M059J (cell line): ENCODE measurements around the gene CCNG2. TPM values are rescaled to one million over a fixed set of nuclear protein-coding genes. Genes with fewer than 3 reads are reported as not detected.
"Not testable (repeated sequence)": the region's sequence is repeated elsewhere in the genome, so short reads cannot be mapped to it uniquely, and the experiment has no call there.

Experiments
- DNase-seq: peaks from one replicate; pipeline ENCODE4 v3.0.0-alpha.2; 2012; ENCODE audit warnings: low read depth
- total RNA-seq: library from RNA; depleted of rRNA; stranded (reverse); fragments of >200 nt; shearing (Covaris generic); gene quantifications from 2 replicates; pipeline ENCODE4 v1.2.3, GENCODE V29; 2014; rRNA removed

CCNG2 gene, protein sequence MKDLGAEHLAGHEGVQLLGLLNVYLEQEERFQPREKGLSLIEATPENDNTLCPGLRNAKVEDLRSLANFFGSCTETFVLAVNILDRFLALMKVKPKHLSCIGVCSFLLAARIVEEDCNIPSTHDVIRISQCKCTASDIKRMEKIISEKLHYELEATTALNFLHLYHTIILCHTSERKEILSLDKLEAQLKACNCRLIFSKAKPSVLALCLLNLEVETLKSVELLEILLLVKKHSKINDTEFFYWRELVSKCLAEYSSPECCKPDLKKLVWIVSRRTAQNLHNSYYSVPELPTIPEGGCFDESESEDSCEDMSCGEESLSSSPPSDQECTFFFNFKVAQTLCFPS
- 8.5 and 18.4 TPM in 2 replicates for total RNA-seq

DNA sequence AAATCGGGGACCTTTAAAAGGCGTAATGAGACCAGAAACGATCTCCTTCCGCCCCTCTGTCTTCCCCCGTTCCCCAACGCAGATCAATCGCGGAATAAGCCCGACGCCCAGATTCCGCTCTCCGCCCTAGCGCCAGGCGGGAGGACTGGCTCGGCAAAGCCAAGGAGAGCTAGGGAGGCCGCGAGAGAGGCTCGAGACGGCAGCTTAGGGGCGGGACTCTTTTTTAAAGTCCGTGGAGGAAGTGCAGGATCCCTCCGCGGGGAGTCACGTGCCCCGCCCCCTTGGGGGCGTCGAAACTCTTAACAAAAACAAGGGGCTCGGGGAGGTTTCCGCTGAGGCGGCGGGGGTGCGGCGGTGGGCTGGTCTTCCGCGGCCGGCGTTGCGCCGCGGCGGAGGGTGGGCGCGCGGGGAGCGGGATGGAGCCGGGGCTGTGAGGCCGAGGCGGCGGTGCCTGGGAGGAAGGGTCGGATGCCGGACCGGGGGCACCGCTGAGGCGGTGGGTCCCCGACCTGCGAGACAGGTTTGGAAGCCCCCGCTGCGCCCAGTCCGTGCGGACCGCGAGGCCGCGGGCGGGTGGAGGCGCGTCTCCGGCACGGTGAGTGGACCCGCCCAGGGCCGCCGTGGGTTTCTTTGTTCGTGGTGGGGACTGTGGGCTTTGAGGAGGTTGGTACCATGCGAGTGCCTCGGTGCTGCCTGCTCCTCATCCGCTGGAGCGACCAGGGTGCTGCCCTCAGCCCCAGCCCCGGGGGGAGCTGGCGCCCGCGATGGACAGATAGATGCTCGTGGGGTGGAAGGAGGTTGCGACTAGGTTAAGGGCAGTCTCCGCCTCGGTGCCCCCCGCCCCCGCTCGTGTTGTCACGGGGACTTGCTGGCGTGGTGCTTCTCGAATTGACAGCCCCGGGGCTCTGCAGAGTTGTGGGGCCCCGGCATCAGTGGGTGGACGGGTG, at the start of gene CCNG2:
Gene CCNG2, plus strand, starts transcription at position 296 of the 947 bp plus-strand sequence. CDS start 1,326 bp downstream, outside the sequence.
- no peak for DNase-seq

DNA sequence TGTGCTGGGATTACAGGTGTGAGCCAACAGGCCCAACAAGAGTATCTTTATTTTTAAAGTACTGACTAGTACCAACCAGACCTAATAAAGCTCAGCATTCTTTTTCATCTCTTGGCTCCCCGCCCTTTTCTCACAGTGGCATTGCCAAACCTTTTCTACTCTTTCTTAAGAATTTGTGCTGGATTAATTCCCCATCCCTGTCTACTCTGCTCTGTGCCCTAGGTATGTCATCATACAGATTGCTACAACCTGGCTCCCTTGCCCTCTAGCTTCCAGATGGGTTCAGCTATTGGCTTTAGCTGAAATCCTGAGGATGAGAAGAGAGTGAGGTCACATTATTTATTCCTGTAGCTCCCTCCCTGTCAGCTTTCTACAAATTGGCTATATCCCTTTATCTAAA, 46.3 kb upstream of the CCNG2 start:
- no peak for DNase-seq

DNA sequence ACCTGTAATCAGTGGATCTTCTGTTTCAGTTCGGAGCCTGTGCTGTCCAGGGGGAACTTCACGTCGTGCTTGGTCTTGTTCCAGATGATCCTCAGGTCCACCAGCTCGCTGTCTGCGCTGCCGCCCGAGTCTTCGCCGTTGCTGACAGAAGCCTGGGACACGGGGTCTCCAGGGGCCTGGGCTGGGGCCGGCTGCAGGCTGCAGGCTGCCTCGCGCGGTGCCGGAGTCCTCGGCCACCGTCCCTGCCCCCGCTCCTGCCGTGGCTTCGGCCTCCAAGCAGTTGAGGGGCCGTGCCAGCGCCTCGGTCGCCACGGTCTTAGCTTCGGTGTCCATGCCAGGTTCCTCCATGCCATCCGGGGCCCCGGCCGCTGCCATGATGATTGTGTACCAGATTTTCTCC, 43.9 kb upstream of the CCNG2 start:
- no peak for DNase-seq

DNA sequence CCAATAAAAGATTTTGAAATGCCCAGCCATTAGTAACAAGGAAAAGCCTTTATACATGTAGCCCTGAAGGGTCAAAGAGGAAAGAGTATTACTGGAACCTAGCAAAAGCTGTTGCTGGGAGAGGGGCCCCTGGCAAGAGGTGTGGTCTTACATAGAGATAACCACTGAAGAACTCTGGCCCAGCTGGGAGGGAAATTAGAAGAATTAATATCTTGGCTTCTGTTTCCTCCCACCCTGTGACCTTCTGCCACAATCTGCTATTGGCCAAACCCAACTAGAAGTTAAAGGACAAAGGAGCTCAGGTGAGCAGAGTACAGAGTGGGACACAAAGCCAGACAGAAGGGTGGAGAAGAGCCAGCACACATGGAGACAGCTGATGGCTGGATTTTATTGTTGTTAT, 39.3 kb upstream of the CCNG2 start:
- no peak for DNase-seq

DNA sequence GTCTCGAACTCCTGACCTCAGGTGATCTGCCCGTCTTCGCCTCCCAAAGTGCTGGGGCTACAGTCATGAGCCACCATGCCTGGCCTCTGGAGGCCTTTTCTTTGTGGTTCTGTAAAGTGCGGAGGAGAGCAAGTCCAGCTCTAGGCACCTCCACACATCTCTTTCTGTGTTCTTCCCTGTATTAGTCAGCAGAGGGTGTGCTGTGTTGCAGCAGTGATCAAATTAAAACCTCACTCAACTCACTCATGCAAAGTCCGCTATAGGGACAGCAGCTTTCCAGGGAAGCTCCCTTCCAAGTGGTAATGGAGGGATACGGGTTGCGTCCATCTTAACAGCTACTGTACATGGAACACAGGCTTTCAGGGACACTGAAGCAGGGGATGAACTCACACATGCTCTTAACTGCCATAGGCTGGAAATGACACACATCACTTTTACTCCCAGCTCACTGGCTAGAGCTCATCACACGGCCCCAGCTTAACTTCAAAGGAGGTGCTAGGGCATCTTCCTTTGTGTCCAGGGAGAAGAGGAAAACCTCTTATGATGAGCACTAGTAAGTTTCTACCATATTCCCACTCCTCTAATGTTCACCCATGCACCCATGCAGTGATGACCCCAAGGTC, 36.0 kb upstream of the CCNG2 start:
- DNase-seq, result no peak

DNA sequence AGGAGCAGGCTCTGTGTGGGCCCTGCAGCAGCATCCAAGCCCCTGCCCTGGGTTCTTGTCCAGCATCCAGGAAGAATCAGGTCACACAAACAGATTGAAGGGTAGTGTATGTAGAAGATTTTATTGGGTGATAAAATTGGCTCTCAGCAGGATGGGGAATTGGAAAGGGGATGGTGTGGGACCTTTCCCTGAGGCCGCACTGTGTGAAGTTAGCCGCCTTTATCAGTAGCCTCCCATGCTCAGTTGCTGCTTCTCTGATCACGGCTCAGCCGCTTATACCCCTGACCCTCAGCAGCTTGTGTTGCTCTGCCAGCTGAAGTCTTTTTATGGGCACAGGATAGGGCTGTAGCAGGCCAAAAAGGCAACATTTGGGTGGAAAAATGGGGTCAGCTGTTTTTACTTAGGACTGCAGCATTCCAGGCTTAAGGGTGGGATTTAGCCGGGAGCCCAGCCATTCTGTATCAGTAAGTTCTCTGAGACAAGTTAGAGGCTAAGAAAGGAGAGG, 35.2 kb upstream of the CCNG2 start:
- no peak for DNase-seq

DNA sequence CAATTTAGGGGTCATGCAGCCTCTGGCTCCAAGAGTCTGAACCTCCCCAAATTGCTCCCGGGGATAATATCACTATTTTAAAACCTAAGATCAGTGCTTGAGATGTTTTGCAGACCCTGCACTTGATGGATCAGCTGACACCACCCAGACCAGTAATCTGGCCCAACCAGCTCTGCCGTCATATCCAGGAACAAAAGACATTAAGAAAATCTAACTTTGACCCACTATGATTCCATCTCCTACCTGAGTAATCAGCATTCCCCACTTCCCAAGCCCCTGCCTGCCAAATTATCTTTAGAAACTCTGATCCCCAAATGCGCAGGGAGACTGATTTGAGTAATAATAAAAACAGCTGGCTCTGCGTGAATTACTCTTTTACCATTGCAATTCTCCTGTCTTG, 34.4 kb upstream of the CCNG2 start:
- no peak for DNase-seq

DNA sequence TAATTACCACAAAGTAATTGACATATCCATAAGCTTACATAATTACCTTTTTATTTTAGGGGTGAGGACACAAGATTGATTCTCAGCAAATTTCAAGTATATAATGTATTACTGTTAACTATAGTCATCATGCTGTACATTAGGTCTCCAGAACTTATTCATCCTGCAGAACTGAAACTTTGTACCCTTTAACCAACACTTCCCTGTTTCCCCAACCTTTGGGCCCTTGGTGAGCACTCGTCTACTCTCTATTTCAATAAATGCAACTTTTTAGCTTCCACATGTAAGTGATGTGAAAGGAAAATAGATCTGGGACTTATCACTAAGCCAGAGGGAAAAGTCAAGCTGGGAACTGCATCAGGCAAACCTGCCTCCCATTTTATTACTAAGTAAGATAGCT, 33.6 kb upstream of the CCNG2 start:
- DNase-seq, result no peak

DNA sequence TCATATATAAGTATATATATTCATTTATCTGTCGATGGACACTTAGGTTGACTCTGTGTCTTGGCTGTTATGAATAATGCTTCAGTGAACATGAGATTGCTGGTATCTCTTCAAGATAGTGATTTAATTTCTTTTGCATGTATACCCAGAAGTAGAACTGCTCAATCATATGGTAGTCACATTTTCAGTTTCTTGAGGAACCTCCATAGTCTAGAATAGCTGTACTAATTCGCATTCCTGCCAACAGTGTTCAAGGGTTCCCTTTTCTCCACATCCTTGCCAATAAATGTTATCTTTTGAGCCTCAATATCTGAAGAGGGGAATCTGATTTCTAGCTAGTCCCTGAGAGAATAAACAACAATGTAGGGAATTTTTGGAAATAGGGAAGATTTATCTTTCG, 32.4 kb upstream of the CCNG2 start:
- DNase-seq, result no peak

DNA sequence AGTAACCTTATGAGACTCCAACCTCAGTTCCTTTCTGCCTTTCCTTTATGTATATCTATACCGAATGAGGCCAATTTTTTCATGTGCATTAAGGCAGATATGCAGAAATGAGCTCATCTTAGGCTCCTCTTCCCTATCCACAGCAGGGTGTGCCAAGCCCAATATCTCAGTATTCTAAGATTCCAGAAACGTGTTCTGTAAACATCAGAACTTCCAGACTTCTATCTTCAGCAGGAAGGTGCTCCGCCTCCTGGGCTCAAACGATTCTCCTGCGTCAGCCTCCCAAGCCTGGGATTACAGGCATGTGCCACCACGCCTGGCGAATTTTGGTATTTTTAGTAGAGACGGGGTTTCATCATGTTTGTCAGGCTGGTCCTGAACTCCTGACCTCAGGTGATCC, 31.0 kb upstream of the CCNG2 start:
- no peak for DNase-seq

DNA sequence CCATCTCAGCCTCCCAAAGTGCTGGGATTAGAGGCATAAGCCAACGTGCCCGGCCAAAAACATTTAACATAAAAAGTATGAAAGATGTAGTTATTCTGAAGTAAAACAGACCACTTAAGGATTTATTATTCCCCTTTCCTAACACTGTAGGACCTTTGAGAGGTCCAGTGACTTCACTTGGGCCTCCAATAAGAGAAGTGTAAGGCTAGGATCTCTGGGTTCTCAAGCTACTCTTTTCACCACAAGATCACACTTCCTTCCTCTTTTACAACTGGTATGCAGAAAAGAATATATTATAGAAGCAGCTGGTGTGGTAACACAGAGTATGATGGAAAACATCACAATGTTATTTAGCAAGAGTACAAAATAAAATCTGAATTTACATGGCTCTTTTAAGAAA, 30.2 kb upstream of the CCNG2 start:
- no peak for DNase-seq

DNA sequence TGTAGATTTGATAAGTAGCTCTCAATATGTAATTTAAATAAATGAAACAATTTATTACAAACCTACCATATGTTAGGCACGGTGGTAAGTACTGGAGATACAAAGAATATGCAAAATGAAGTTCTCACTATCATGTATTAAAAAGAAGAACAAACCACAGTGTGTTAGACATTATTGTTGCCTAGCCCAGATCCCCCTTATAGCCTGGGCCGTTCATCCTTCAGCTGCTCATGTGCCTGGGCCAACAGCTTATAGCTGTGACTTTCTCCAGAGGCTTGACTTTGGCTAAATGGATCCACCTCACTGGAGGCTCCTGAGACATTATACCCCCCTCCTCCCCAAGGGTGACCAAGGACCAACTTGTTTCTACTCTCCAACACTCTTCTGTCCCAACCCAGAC, 29.8 kb upstream of the CCNG2 start:
- no peak for DNase-seq

DNA sequence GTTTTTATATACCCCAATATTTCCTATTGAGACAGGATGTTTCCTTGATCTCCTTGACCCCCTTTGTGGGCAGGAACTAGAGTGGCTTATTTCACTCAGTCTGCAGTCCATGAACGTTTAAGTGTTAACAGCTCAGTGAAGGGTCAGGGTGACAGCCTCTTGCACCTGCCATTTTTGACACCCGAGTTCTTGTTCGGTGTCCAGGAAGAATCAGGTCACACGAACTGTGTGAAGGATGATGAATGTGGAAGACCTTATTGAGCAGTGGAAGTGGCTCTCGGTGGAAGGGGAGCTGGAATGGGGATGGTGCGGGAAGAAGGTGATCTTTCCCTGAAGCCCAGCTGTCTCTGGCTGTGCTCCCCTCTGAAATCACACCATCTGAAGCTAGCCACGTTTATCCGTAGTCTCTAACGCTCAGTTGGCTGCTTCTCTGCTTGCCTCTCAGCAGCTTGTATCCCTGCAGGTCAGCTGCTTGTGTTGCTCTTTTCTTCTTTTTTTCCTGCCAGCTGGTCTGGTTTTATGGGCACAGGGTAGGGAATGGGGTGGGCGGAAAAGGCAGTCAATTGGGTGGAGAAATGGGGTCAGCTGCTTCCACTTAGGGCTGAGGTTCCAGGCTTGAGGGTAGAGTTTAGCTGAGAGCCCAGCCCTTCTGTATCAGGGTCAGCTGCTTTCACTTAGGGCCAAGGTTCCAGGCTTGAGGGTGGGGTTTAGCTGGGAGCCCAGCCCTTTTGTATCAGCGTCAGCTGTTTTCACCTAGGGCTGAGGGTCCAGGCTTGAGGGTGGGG, 29.0 kb upstream of the CCNG2 start:
- DNase-seq, result no peak

DNA sequence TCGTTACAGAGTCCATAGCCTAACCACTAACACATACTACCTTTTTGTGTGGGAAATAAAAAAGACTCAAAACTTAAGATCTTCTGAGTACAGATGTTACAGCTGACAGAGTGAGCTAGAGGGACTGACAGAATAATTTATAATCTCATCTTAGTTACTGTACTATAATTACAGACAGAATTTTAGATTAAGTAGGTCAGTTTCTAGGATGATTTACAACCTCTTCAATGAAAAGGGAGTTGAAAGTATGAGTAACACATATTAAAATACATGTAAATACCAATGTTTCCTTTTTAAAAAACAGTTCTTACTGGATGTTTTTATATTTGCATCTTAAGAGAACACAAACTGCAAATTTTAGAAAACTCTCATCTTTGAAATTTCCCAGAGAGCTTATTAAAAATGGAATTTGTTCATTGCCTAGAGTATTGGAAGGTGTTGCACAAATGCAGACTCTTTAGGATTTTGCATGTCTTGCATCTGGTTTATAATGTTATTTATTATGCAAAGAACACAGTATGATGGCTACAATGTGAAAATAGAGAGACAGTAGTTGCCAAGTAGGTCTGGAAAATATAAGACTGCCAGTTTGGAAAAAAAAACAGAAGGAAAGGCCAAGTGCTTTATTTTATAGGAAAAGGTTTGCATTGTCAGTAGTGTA, 24.2 kb upstream of the CCNG2 start:
- no peak for DNase-seq

DNA sequence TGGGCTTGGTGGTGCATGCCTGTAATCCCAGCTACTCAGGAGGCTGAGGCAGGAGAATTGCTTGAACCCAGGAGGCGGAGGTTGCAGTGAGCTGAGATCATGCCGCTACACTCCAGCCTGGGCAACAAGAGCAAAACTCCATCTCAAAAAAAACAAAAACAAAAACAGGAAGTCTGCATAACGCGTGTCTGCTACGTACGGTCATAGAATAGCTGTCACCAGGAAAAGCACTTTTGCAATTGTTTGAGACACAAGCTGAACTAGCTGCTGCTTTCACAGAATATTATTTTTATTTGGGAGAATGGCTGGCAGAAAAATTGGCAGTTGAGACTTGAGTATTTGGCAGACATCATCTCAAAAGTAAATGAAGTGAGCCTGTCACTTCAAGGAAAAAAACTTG, 19.6 kb upstream of the CCNG2 start:
- not testable (repeated sequence) for DNase-seq

DNA sequence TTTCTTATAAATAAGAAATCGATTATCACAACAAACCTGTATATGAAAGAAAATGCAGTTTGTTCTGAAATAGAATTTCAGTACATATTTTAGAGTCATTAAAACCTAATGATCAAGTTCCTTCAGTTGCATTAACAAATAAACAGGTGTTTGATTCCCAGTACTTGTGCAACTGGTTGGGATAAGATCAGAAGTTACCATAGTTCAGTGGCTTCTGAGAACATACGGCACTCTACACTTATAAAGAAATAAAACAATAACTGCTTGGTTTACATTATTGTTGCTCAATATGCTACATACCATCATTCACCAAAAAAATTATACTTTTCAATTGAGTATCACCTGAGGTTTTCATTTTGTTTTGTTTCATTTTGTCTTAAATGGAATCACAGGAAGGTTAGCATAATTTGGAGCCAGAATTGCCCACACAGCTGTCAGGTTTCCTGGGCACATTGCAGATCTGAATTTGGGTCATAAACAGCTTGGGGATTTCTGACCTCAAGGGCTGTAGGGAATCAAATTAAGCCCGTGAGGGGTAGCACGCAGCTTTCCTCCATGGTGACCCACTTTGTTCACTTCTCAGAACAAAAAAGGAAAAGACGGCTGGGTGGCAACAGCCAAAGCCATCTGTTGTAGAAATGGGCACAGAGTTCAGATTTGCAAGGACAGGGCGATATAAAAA, 14.9 kb upstream of the CCNG2 start:
- DNase-seq, result no peak

DNA sequence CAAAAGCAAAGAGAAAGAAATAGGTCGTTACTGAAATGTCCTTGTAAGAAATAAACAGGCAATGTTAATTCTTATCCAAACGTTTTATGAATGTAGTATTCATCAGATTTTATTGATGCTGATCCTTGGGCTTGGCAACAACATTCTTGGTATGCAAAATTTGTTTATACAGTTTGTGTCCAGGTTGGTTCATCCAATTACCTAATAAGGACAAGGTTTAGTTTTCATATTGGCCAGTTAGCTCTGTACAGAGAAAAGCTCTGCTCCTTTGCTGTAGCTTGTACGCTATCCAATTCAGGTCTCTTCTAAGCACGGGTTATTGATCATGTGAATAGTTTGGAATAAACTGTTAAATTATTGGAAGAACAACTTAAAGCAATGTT, 14.4 kb upstream of the CCNG2 start:
- no peak for DNase-seq

DNA sequence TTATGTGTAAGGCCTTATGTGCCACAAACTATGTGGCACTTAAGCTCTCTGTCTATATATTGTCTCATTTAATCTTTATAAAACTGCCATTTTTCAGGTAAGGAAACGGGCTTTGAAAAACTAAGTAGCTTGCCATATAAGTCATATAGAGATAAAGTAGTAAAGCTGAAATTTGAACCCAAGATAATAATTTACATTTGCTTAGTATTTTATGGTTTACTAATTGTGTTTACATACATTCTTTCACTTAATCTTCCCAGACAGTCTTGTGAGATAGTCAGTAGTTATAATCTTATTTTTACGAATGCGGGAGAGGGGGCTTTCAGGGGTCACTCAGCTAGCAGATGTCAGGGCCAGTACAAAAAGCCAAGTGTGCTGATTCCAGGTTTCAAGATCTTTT, 13.9 kb upstream of the CCNG2 start:
- DNase-seq, result no peak

DNA sequence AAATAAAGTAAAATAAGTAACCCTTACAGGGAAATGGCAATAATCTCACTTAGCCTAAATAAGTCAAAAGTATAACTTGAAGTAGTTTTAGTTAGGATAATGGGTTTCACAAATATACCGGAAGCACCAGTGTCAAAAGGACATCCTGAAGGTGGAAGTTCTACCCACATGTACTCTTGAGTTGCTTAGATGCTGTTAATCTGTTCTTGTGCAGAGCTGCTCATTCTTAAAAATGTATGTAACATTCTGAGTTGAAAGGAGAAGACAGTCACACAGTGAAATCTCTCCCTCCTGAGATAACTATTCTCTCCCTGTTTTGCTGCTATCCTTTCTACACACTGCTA, 11.2 kb upstream of the CCNG2 start:
- DNase-seq, result no peak
